K562 (cell line): ENCODE measurements around the gene DSCAM. TPM values are rescaled to one million over a fixed set of nuclear protein-coding genes. Genes with fewer than 3 reads are reported as not detected.

ENCODE experiments used
- BCOR ChIP-seq: fragments of 450-650 bp; IDR thresholded peaks from 2 replicates; pipeline ENCODE4 v1.6.1; 2016
- DPF2 ChIP-seq: fragments of 450-650 bp; IDR thresholded peaks from 2 replicates; pipeline ENCODE4 v1.6.1; 2016
- FUS ChIP-seq: fragments of 200-400 bp; formaldehyde crosslinking; optimal IDR thresholded peaks from 2 replicates; pipeline ENCODE3; 2017; ENCODE audit warnings: low read depth, low read length
- MAFF ChIP-seq: IDR thresholded peaks from 2 replicates; pipeline ENCODE4 v1.6.1; 2012; ENCODE audit warnings: low read length, improper control_type of control experiment
- MAFK ChIP-seq: IDR thresholded peaks from 2 replicates; pipeline ENCODE4 v1.6.1; 2011; ENCODE audit warnings: low read length, improper control_type of control experiment
- MBD1 ChIP-seq: fragments of 250-450 bp; sonication (Bioruptor Pico); IDR thresholded peaks from 2 replicates; pipeline ENCODE4 v1.8.0; 2022; ENCODE audit warnings: inconsistent platforms
- MLLT1 ChIP-seq, 2 experiments: fragments of 450-650 bp; IDR thresholded peaks; 2 replicates each; pipeline ENCODE4 v1.6.1; 2016
- PRMT5 ChIP-seq: sonication (generic); formaldehyde crosslinking; IDR thresholded peaks from 2 replicates; pipeline ENCODE4 v1.5.0; 2020; ENCODE audit warnings: missing genetic modification reagents
- RBM17 ChIP-seq: fragments of 200-400 bp; formaldehyde crosslinking; IDR thresholded peaks from 2 replicates; pipeline ENCODE4 v1.6.1; 2017; ENCODE audit warnings: low read depth, mild to moderate bottlenecking, low read length, borderline replicate concordance
- SNAPC5 ChIP-seq: fragments of 250-450 bp; sonication (Bioruptor Pico); IDR thresholded peaks from 2 replicates; pipeline ENCODE4 v1.8.0; 2021; ENCODE audit warnings: moderate library complexity, mild to moderate bottlenecking, inconsistent platforms
- ZBTB8A ChIP-seq: fragments of 450-650 bp; IDR thresholded peaks from 2 replicates; pipeline ENCODE4 v1.6.1; 2018; ENCODE audit warnings: mild to moderate bottlenecking, moderate library complexity; ENCODE audit not compliant: partially characterized antibody
- ZNF3 ChIP-seq: fragments of 250-450 bp; sonication (Bioruptor Pico); IDR thresholded peaks from 2 replicates; pipeline ENCODE4 v1.5.0; 2021; ENCODE audit warnings: mild to moderate bottlenecking, moderate library complexity
- ZNF316 ChIP-seq: fragments of 450-650 bp; IDR thresholded peaks from 2 replicates; pipeline ENCODE4 v1.6.1; 2016
- ZNF583 ChIP-seq: fragments of 250-450 bp; sonication (Bioruptor Pico); IDR thresholded peaks from 2 replicates; pipeline ENCODE4 v1.4.0; 2020
- polyA plus RNA-seq, 8 experiments: library from polyadenylated mRNA; depleted of rRNA in 4 of 8; stranded (reverse) in 5 of 8; unstranded in 3 of 8; fragments of >200 nt; fragmentation: Nextera tagmentation in 2 of 8; fragmentation: Illumina TruSeq in 1 of 8; extraction: Ambion mirVana in 2 of 8; extraction: Trizol in 1 of 8; gene quantifications; 2 replicates each; pipeline versions ENCODE4 v1.2.1 to v1.2.3, GENCODE V29; 2011 to 2014; ENCODE audit warnings: inconsistent platforms in 1 of 8, missing spikeins in 1 of 8
- total RNA-seq, 7 experiments: library from RNA; depleted of rRNA in 6 of 7; stranded (reverse); fragments of >200 nt in 6 of 7; fragmentation: Illumina TruSeq in 2 of 7; extraction: Trizol in 2 of 7; gene quantifications; 2 replicates each; pipeline versions ENCODE4 v1.2.1 to v1.2.3, GENCODE V29; 2011 to 2021; ENCODE audit warnings: low replicate concordance in 1 of 7

The DSCAM gene
- total and polyA plus RNA-seq, 9 of the 15 experiments (the other 6 are each of a cell fraction or from before 2014, with no cell fraction given), result not detected

- TF ChIP-seq MBD1 (CRISPR knock-in tag) (no peak), ZNF316 (peak; percentile 49; the same call in 1 of the 2 replicates), BCOR (no peak), RBM17 (no peak), FUS (no peak), ZBTB8A (no peak), ZNF583 (CRISPR knock-in tag) (no peak), ZNF3 (CRISPR knock-in tag) (no peak), PRMT5 (no peak), MAFK (peak; percentile 64), SNAPC5 (no peak), MLLT1 (IDR thresholded peaks at IDR 0.05) (no peak), DPF2 (no peak), MAFF (peak; percentile 61)
Measured at GRCh38 chr21:40457741-40458140, 389.2 kb downstream of the DSCAM start (continued).
